GM18873 (cell line): ENCODE results near the gene CNPPD1.

Experiments
- ATAC-seq: cut with Tn5 transposase; IDR thresholded peaks from one replicate; pipeline ENCODE4 v1.9.1; 2021; ENCODE audit warnings: mild to moderate bottlenecking, moderate library complexity, moderate number of reproducible peaks; ENCODE audit not compliant: unreplicated experiment, low FRiP score

Gene CNPPD1

DNA sequence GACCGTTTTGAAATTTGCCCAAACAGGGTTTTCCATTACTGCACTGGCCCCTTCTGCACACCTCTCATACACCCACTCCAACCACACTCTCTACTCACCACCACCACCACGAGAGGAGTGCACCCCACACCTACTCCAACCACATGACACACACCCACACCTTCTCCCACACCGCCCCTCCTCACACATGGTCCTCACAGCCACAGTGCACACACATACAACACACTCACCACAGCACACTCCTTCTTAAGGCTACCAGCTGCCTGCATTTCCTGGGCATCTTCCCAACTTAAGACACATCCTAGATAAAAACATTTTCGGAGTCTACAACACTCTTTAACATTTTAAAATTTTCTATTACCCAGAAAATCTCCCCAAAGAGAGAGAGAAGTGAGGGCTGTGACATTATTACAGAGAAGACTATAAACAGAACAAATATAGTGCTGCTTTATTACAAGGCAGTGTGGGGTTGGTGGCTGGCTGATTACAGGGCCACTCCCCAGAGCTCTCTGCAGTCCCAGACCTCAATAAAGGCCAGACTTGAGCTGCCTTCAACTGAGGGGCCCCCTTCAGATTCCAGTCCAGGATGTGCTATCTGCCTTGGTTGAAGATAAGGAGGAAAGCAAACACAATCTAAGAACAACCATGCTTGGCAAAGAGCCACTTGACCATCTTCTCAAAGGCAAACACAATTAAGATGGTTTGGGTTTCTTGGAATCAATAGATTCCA lies 52.2 kb downstream of the CNPPD1 start:
- ATAC-seq = no peak

DNA sequence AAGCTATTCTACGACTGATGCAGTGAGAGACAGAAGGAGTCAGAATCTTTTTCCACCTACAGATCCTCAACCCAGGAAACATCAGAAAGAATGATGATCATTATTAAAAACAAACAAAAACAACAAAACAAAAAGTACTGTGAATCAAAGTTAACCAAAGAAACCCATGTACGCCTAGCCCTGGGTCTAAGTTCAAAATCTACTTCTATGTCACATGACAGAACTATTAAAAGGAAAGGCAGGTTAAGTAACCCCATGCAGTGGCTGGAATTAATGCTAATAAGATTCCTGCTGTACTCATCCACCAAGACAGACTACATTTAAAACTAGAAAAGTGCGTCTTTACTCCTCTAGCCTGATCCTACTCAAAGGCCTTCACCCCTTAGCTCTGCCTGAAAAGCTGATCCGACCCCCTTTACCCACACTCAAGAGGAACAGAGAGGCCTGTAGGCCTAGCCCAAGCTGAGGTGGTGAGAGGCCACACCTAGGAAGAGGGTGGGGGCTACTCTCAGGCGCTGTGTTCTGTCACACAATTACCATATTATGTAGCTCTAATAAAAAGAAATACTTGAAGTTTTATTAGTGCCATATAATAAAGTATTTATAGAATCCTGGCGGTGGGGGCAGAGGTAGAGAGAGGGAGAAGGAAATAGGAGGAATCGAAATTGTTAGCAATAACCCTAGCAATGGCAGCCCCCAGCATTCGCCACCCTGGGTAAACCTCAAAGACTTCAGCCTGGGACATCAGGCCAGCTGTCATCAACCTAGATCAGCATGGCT lies 53.2 kb downstream of the CNPPD1 start:
- ATAC-seq = no peak

DNA sequence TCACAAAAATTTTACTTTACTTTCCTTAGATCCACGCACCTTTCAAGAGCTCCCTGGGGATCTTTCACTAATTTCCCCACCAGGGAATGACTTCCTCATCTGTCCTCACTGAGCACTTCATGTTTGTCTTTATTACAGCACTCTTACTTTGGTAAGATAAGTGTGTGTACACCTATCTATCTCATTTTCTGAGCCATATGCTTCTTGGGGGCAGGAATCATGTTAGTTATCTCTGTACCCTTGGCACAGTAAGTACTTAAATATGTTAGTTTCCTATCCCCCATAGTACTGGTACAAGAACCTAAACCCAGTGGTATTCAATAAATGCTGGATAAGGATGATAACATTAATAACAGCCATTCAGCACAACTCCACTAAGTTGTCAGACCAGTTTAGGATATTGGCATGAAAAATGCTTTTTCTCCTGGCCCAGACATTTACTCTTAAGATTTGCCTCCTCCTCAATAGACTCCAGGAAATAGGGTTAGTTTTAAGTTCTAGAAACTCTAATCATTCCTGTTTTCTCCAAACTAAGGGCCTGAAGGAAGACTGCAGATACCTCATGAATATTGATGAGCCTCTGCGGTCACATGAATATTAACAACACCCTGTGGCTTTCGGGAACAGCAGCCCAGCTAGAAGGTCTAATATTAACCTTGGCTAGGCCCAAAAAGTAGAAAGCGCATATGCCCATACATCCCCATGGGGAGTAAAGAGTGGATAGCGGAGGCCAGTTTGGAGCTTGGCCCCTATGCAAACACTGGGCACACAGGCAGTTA lies 54.3 kb downstream of the CNPPD1 start:
- no peak for ATAC-seq
